NCI-H1105 treated with DMSO at 0.1 percent for 48 hours (cell line): ENCODE data around the gene OR51E1.

Experiments used
- DNase-seq: peaks from one replicate; lab custom pipeline; 2025; lab: John Stamatoyannopoulos, UW

OR51E1 gene

GRCh38 chr11:4643682-4644081 is at the start of gene OR51E1:
Gene OR51E1 (plus strand): TSS chr11:4643982. CDS start chr11:4652527, 8,545 bp downstream.
- DNase-seq, result no peak

- no peak for DNase-seq
Observed at GRCh38 chr11:4605057-4605456, 38.7 kb upstream of the OR51E1 start.

GRCh38 chr11:4606231-4607015 is 37.4 kb upstream of the OR51E1 start:
- peak; percentile 85 for DNase-seq

- no peak for DNase-seq
Observed at GRCh38 chr11:4607096-4607495, 36.7 kb upstream of the OR51E1 start.

- DNase-seq, result peak; percentile 17
Observed at GRCh38 chr11:4607781-4608666, 35.8 kb upstream of the OR51E1 start, which contains the start of gene TRIM68. Gene TRIM68 (minus strand): TSS chr11:4608231. CDS start chr11:4605504, 2,727 bp downstream.

- no peak for DNase-seq
Observed at GRCh38 chr11:4610258-4610935, 33.4 kb upstream of the OR51E1 start.

- no peak for DNase-seq
Observed at GRCh38 chr11:4611986-4612385, 31.8 kb upstream of the OR51E1 start.

GRCh38 chr11:4615856-4616444 is 27.8 kb upstream of the OR51E1 start:
- no peak for DNase-seq

GRCh38 chr11:4619514-4619913 is 24.3 kb upstream of the OR51E1 start:
- no peak for DNase-seq

GRCh38 chr11:4626207-4627099 is 17.3 kb upstream of the OR51E1 start:
- peak; percentile 80 for DNase-seq

- DNase-seq, result no peak
Observed at GRCh38 chr11:4636136-4636535, 7.6 kb upstream of the OR51E1 start.

- peak; percentile 79 for DNase-seq
Observed at GRCh38 chr11:4636962-4637661, 6.7 kb upstream of the OR51E1 start, which contains the start of gene OR51D1. Gene OR51D1 (plus strand): TSS chr11:4637477. CDS start chr11:4639791, 2,314 bp downstream.

GRCh38 chr11:4637662-4638047 is 6.1 kb upstream of the OR51E1 start:
- no peak for DNase-seq

- DNase-seq, result no peak
Observed at GRCh38 chr11:4639931-4640330, 3.9 kb upstream of the OR51E1 start.

GRCh38 chr11:4641501-4641900 is 2.3 kb upstream of the OR51E1 start:
- no peak for DNase-seq

- no peak for DNase-seq
Observed at GRCh38 chr11:4642043-4642442, 1.7 kb upstream of the OR51E1 start.

- DNase-seq, result no peak
Observed at GRCh38 chr11:4643076-4643475, 706 bp upstream of the OR51E1 start.

GRCh38 chr11:4644233-4644632 is 451 bp downstream of the OR51E1 start:
- DNase-seq, result no peak

- no peak for DNase-seq
Observed at GRCh38 chr11:4645974-4646373, 2.2 kb downstream of the OR51E1 start.

GRCh38 chr11:4647766-4648165 is 4.0 kb downstream of the OR51E1 start:
- no peak for DNase-seq
